GM19099 (cell line): ENCODE results near the gene ZNF423.

Experiments used
- POLR2A ChIP-seq: IDR thresholded peaks from 3 replicates; pipeline ENCODE4 v1.6.1; 2011; ENCODE audit warnings: low read depth; ENCODE audit not compliant: insufficient read length; ENCODE audit errors: extremely low read depth

Gene ZNF423

GRCh38 chr16:49875806-49876715, 20.1 kb upstream of the ZNF423 start:
- no peak for TF ChIP-seq POLR2A

- TF ChIP-seq POLR2A: no peak
These were observed 18.8 kb upstream of the ZNF423 start for GRCh38 chr16:49874613-49875237.

- no peak for TF ChIP-seq POLR2A
These were observed 13.8 kb upstream of the ZNF423 start for GRCh38 chr16:49869731-49870130.

- TF ChIP-seq POLR2A: no peak
These were observed 12.1 kb upstream of the ZNF423 start for GRCh38 chr16:49867796-49868668.

GRCh38 chr16:49867234-49867633, 11.3 kb upstream of the ZNF423 start:
- TF ChIP-seq POLR2A: no peak

GRCh38 chr16:49866595-49867071, 10.7 kb upstream of the ZNF423 start:
- TF ChIP-seq POLR2A: no peak

- no peak for TF ChIP-seq POLR2A
These were observed 6.8 kb upstream of the ZNF423 start for GRCh38 chr16:49862694-49863093.

- no peak for TF ChIP-seq POLR2A
These were observed 5.4 kb upstream of the ZNF423 start for GRCh38 chr16:49861299-49861698.

- TF ChIP-seq POLR2A: no peak
These were observed 4.7 kb upstream of the ZNF423 start for GRCh38 chr16:49860593-49860992.

GRCh38 chr16:49859125-49859811, 3.4 kb upstream of the ZNF423 start:
- no peak for TF ChIP-seq POLR2A

- no peak for TF ChIP-seq POLR2A
These were observed 2.5 kb upstream of the ZNF423 start for GRCh38 chr16:49858200-49859124.

- TF ChIP-seq POLR2A: no peak
These were observed 1.7 kb upstream of the ZNF423 start for GRCh38 chr16:49857423-49858181.

GRCh38 chr16:49856672-49857330, 889 bp upstream of the ZNF423 start:
- TF ChIP-seq POLR2A: no peak

GRCh38 chr16:49855280-49855821, 561 bp downstream of the ZNF423 start:
- no peak for TF ChIP-seq POLR2A
